PC-3 (cell line): ENCODE data around the gene CYB5R2. TPM values are rescaled to one million over a fixed set of nuclear protein-coding genes. Genes with fewer than 3 reads are reported as not detected.

ENCODE experiments used
- ATAC-seq: fragments of 200-7000 bp; cut with Tn5 transposase; 2 replicates; pipeline ENCODE4 v1.9.1; 2020; ENCODE audit warnings: mild to moderate bottlenecking, moderate library complexity
- BruUV-seq: library from RNA; stranded (reverse); fragments of 400-500 nt; replicated peaks from 2 replicates; lab custom pipeline; 2021; lab: Mats Ljungman, UMichigan
- CTCF ChIA-PET: fragments of 300-600 bp; sonication (Branson Sonifier 250); formaldehyde crosslinking; loops from one replicate; lab custom pipeline; 2022; ENCODE audit warnings: antibody characterized with exemption; lab: Charles Lee
- POLR2A ChIA-PET: fragments of 300-600 bp; sonication (Branson Sonifier 250); formaldehyde crosslinking; loops from one replicate; lab custom pipeline; 2022; ENCODE audit warnings: antibody characterized with exemption; ENCODE audit not compliant: unreplicated experiment; lab: Charles Lee
- DNase-seq: peaks from one replicate; pipeline ENCODE4 v3.0.0-alpha.2; 2015
- H2AFZ ChIP-seq: fragments of 300-600 bp; sonication (generic); 2 replicates; pipeline ENCODE4 v1.6.0; 2016; ENCODE audit warnings: antibody characterized with exemption, low read length
- H3F3A ChIP-seq: fragments of 300-600 bp; sonication (generic); one replicate; pipeline ENCODE4 v1.6.0; 2017; ENCODE audit warnings: antibody characterized with exemption, low read length, control low read depth, mild to moderate bottlenecking; ENCODE audit not compliant: unreplicated experiment
- H3K27ac ChIP-seq: fragments of 300-600 bp; sonication (generic); 2 replicates; pipeline ENCODE4 v1.5.1; 2016; ENCODE audit warnings: mild to moderate bottlenecking, low read length
- H3K27me3 ChIP-seq: fragments of 300-600 bp; sonication (generic); 2 replicates; pipeline ENCODE4 v1.6.1; 2016; ENCODE audit warnings: low read length, mixed read lengths
- H3K36me3 ChIP-seq: fragments of 300-600 bp; sonication (generic); 2 replicates; pipeline ENCODE4 v1.6.1; 2016; ENCODE audit warnings: low read depth, mixed run types, low read length, mixed read lengths
- H3K4me1 ChIP-seq: fragments of 300-600 bp; sonication (generic); 2 replicates; pipeline ENCODE4 v1.5.1; 2016; ENCODE audit warnings: low read length; ENCODE audit not compliant: insufficient read depth
- H3K4me2 ChIP-seq: fragments of 300-600 bp; sonication (generic); 2 replicates; pipeline ENCODE4 v1.6.0; 2016; ENCODE audit warnings: low read length
- H3K4me3 ChIP-seq: fragments of 300-600 bp; sonication (generic); 2 replicates; pipeline ENCODE4 v1.5.1; 2016; ENCODE audit warnings: mild to moderate bottlenecking, low read length, mixed read lengths
- H3K79me2 ChIP-seq: fragments of 300-600 bp; sonication (generic); 2 replicates; pipeline ENCODE4 v1.6.1; 2017; ENCODE audit warnings: low read length, mixed read lengths
- H3K9ac ChIP-seq: fragments of 300-600 bp; sonication (generic); 2 replicates; pipeline ENCODE4 v1.6.0; 2016; ENCODE audit warnings: mild to moderate bottlenecking, low read length
- H3K9me2 ChIP-seq: fragments of 300-600 bp; sonication (generic); replicated peaks from 2 replicates; pipeline ENCODE4 v1.6.1; 2016; ENCODE audit warnings: mixed run types, low read length, mixed read lengths
- H3K9me3 ChIP-seq: fragments of 300-600 bp; sonication (generic); 2 replicates; pipeline ENCODE4 v1.6.1; 2016; ENCODE audit warnings: low read length, mixed read lengths
- H4K20me1 ChIP-seq: fragments of 300-600 bp; sonication (generic); 2 replicates; pipeline ENCODE4 v1.6.1; 2016; ENCODE audit warnings: low read length, mixed read lengths
- CTCF ChIP-seq: fragments of 300-600 bp; sonication (generic); conservative IDR thresholded peaks from 2 replicates; pipeline ENCODE4 v1.5.1; 2017; ENCODE audit warnings: antibody characterized with exemption, low read depth, mild to moderate bottlenecking, low read length
- EZH2 ChIP-seq: fragments of 300-600 bp; sonication (generic); IDR thresholded peaks from one replicate; pipeline ENCODE4 v1.6.1; 2017; ENCODE audit warnings: antibody characterized with exemption, mild to moderate bottlenecking, low read length; ENCODE audit not compliant: unreplicated experiment
- EZH2phosphoT487 ChIP-seq: fragments of 300-600 bp; sonication (generic); IDR thresholded peaks from 2 replicates; pipeline ENCODE4 v1.6.1; 2018; ENCODE audit warnings: mild to moderate bottlenecking, antibody characterized with exemption, low read length, borderline replicate concordance
- intact Hi-C: fragments of 100-400 bp; cut with micrococcal nuclease; formaldehyde crosslinking; loops from 2 replicates; pipeline ENCODE4 v1.9.0; 2023
- total RNA-seq: library from RNA; depleted of rRNA; stranded (reverse); fragments of >200 nt; gene quantifications from 2 replicates; pipeline ENCODE4 v1.2.3, GENCODE V29; 2014

The CYB5R2 gene
- total RNA-seq, 1 experiment from 2014 or later: 5.4 TPM

GRCh38 chr11:7671347-7672215 is 1.7 kb downstream of the CYB5R2 start:
- ChIA-PET POLR2A (no interaction called here), CTCF (no interaction called here)
- Histone ChIP-seq H3F3A (no peaks in the 10 kb centered on the region), H2AFZ (no peak overlapping the region), H3K36me3 (no peaks in the 10 kb centered on the region), H3K4me3 (no peak overlapping the region), H4K20me1 (no peaks in the 10 kb centered on the region), H3K4me2 (no peak overlapping the region), H3K27me3 (no peaks in the 10 kb centered on the region), H3K9me3 (no peaks in the 10 kb centered on the region), H3K9ac (no peak overlapping the region), H3K27ac (peak overlapping the region; percentile 37), H3K79me2 (no peaks in the 10 kb centered on the region), H3K4me1 (peaks cover 17% of the 10 kb centered on the region), H3K9me2 (no peaks in the 10 kb centered on the region)
- no peak for TF ChIP-seq EZH2phosphoT487
- TF ChIP-seq CTCF: no peak
- TF ChIP-seq EZH2: no peak
- no TSS peak for BruUV-seq
- intact Hi-C loops: no loop called here
- DNase-seq (peak; percentile 41), ATAC-seq (no peak)

- H3K4me2 ChIP-seq: no peak overlapping the region
- no peaks in the 10 kb centered on the region for H3K27me3 ChIP-seq
- no TSS peak for BruUV-seq
- H3K36me3 ChIP-seq: no peaks in the 10 kb centered on the region
- TF ChIP-seq EZH2 (no peak), CTCF (no peak), EZH2phosphoT487 (no peak)
- CTCF ChIA-PET: no interaction called here
- no peaks in the 10 kb centered on the region for H4K20me1 ChIP-seq
- H3K9me3 ChIP-seq: no peaks in the 10 kb centered on the region
- POLR2A ChIA-PET: no interaction called here
- no peaks in the 10 kb centered on the region for H3F3A ChIP-seq
- H3K9ac ChIP-seq: no peak overlapping the region
- peaks cover 10% of the 10 kb centered on the region for H3K4me1 ChIP-seq
- no peak for DNase-seq
- no peaks in the 10 kb centered on the region for H3K79me2 ChIP-seq
- no peaks in the 10 kb centered on the region for H3K9me2 ChIP-seq
- ATAC-seq: no peak
- H2AFZ ChIP-seq: no peak overlapping the region
- H3K27ac ChIP-seq: peak overlapping the region; percentile 37; the same call in 1 of the 2 replicates
- H3K4me3 ChIP-seq: no peak overlapping the region
- intact Hi-C loops: no loop called here
Observed at GRCh38 chr11:7670641-7671040, 2.7 kb downstream of the CYB5R2 start.

GRCh38 chr11:7668911-7669310 is 4.4 kb downstream of the CYB5R2 start:
- H3K79me2 ChIP-seq: no peaks in the 10 kb centered on the region
- no peak overlapping the region for H2AFZ ChIP-seq
- DNase-seq (peak; percentile 32), ATAC-seq (no peak)
- peaks cover 10% of the 10 kb centered on the region for H3K4me1 ChIP-seq
- no peaks in the 10 kb centered on the region for H3F3A ChIP-seq
- H3K27ac ChIP-seq: peak overlapping the region; percentile 55; the same call in 1 of the 2 replicates
- intact Hi-C loops: no loop called here
- TF ChIP-seq CTCF (no peak), EZH2phosphoT487 (no peak), EZH2 (no peak)
- H3K9ac ChIP-seq: no peak overlapping the region
- no peaks in the 10 kb centered on the region for H4K20me1 ChIP-seq
- H3K36me3 ChIP-seq: no peaks in the 10 kb centered on the region
- no TSS peak for BruUV-seq
- ChIA-PET POLR2A (no interaction called here), CTCF (no interaction called here)
- no peak overlapping the region for H3K4me2 ChIP-seq
- H3K9me2 ChIP-seq: no peaks in the 10 kb centered on the region
- no peaks in the 10 kb centered on the region for H3K27me3 ChIP-seq
- no peaks in the 10 kb centered on the region for H3K9me3 ChIP-seq
- H3K4me3 ChIP-seq: no peak overlapping the region
